ENCODE measurements around the gene RAB30. TPM values are rescaled to one million over a fixed set of nuclear protein-coding genes. Genes with fewer than 3 reads are reported as not detected.
A peak's percentile ranks its signal among the peaks of the same experiment; 100 is the strongest.
"Not testable (repeated sequence)": the region's sequence is repeated elsewhere in the genome, so short reads cannot be mapped to it uniquely, and the experiment has no call there.

The RAB30 gene
- total and polyA plus RNA-seq, 2 experiments from 2014 or later: 2.5 to 10.2 TPM

- Histone ChIP-seq H3K4me3 (no peak overlapping the region), H3K4me1 (ENCODE audit: insufficient read depth) (peaks cover 12% of the 10 kb centered on the region), H3K9me2 (replicated peaks; ENCODE audit: insufficient read depth) (no peaks in the 10 kb centered on the region), H3K79me2 (no peaks in the 10 kb centered on the region), H3K4me2 (no peak overlapping the region), H2AFZ (no peak overlapping the region), H3K9me3 (ENCODE audit: low read depth) (no peaks in the 10 kb centered on the region), H3K27me3 (no peaks in the 10 kb centered on the region), H3K36me3 (replicated peaks; ENCODE audit: insufficient read depth, low read depth) (no peaks in the 10 kb centered on the region), H4K20me1 (ENCODE audit: insufficient read depth, poor library complexity, severe bottlenecking) (no peaks in the 10 kb centered on the region), H3K27ac (no peak overlapping the region)
- 90% methylated on average over 2 of the region's 2 CpGs for WGBS (ENCODE audit: low lambda C conversion rate, missing lambda C conversion rate)
- no peak for TF ChIP-seq EZH2 (IDR thresholded peaks at IDR 0.05; ENCODE audit: borderline replicate concordance)
- no peak for TF ChIP-seq EZH2phosphoT487 (IDR thresholded peaks at IDR 0.05; ENCODE audit: low read depth, severe bottlenecking, unreplicated experiment)
- TF ChIP-seq CTCF (IDR thresholded peaks at IDR 0.05; ENCODE audit: poor library complexity): no peak
- DNase-seq (ENCODE audit: low spot score): no peak
These were observed 60.1 kb downstream of the RAB30 start for GRCh38 chr11:83011333-83012167.

- no peak overlapping the region for H3K4me2 ChIP-seq
- no peak overlapping the region for H3K4me3 ChIP-seq
- no peaks in the 10 kb centered on the region for H3K27me3 ChIP-seq
- H3K9me2 ChIP-seq (replicated peaks; ENCODE audit: insufficient read depth): no peaks in the 10 kb centered on the region
- TF ChIP-seq EZH2phosphoT487 (IDR thresholded peaks at IDR 0.05; ENCODE audit: low read depth, severe bottlenecking, unreplicated experiment) (no peak), EZH2 (IDR thresholded peaks at IDR 0.05; ENCODE audit: borderline replicate concordance) (no peak), CTCF (IDR thresholded peaks at IDR 0.05; ENCODE audit: poor library complexity) (no peak)
- H4K20me1 ChIP-seq (ENCODE audit: insufficient read depth, poor library complexity, severe bottlenecking): no peaks in the 10 kb centered on the region
- H3K4me1 ChIP-seq (ENCODE audit: insufficient read depth): peaks cover 12% of the 10 kb centered on the region
- no peak for DNase-seq (ENCODE audit: low spot score)
- H3K79me2 ChIP-seq: no peaks in the 10 kb centered on the region
- 98% methylated on average over 2 of the region's 2 CpGs for WGBS (ENCODE audit: low lambda C conversion rate, missing lambda C conversion rate)
- no peak overlapping the region for H3K27ac ChIP-seq
- H2AFZ ChIP-seq: no peak overlapping the region
- H3K9me3 ChIP-seq (ENCODE audit: low read depth): no peaks in the 10 kb centered on the region
- H3K36me3 ChIP-seq (replicated peaks; ENCODE audit: insufficient read depth, low read depth): no peaks in the 10 kb centered on the region
These were observed 61.7 kb downstream of the RAB30 start for GRCh38 chr11:83009999-83010398.

GRCh38 chr11:83009136-83009535 lies 62.6 kb downstream of the RAB30 start:
- not testable (repeated sequence) for H3K4me2 ChIP-seq; H3K36me3 ChIP-seq (replicated peaks; ENCODE audit: insufficient read depth, low read depth); DNase-seq (ENCODE audit: low spot score); H4K20me1 ChIP-seq (ENCODE audit: insufficient read depth, poor library complexity, severe bottlenecking); H3K27me3 ChIP-seq; H3K79me2 ChIP-seq; H3K4me3 ChIP-seq; H3K27ac ChIP-seq; H3K9me2 ChIP-seq (replicated peaks; ENCODE audit: insufficient read depth); H2AFZ ChIP-seq; H3K9me3 ChIP-seq (ENCODE audit: low read depth)
- WGBS (ENCODE audit: low lambda C conversion rate, missing lambda C conversion rate): 97% methylated on average over 10 of the region's 10 CpGs
- H3K4me1 ChIP-seq (ENCODE audit: insufficient read depth): peaks cover 12% of the 10 kb centered on the region

- peaks cover 12% of the 10 kb centered on the region for H3K4me1 ChIP-seq (ENCODE audit: insufficient read depth)
- no peak for DNase-seq (ENCODE audit: low spot score)
- H2AFZ ChIP-seq: no peak overlapping the region
- WGBS (ENCODE audit: low lambda C conversion rate, missing lambda C conversion rate): 93% methylated on average over 2 of the region's 2 CpGs
- no peaks in the 10 kb centered on the region for H3K9me2 ChIP-seq (replicated peaks; ENCODE audit: insufficient read depth)
- no peak for TF ChIP-seq EZH2phosphoT487 (IDR thresholded peaks at IDR 0.05; ENCODE audit: low read depth, severe bottlenecking, unreplicated experiment)
- TF ChIP-seq CTCF (IDR thresholded peaks at IDR 0.05; ENCODE audit: poor library complexity): no peak
- TF ChIP-seq EZH2 (IDR thresholded peaks at IDR 0.05; ENCODE audit: borderline replicate concordance): no peak
- no peak overlapping the region for H3K4me3 ChIP-seq
- H4K20me1 ChIP-seq (ENCODE audit: insufficient read depth, poor library complexity, severe bottlenecking): no peaks in the 10 kb centered on the region
- H3K27me3 ChIP-seq: no peaks in the 10 kb centered on the region
- no peak overlapping the region for H3K4me2 ChIP-seq
- no peaks in the 10 kb centered on the region for H3K79me2 ChIP-seq
- H3K36me3 ChIP-seq (replicated peaks; ENCODE audit: insufficient read depth, low read depth): no peaks in the 10 kb centered on the region
- no peaks in the 10 kb centered on the region for H3K9me3 ChIP-seq (ENCODE audit: low read depth)
- peak overlapping the region; percentile 61 for H3K27ac ChIP-seq
These were observed 63.1 kb downstream of the RAB30 start for GRCh38 chr11:83008581-83008923.

All from hepatocyte (in vitro differentiated cells).